ENCODE measurements around the gene PTGES.

Gene PTGES

DNA sequence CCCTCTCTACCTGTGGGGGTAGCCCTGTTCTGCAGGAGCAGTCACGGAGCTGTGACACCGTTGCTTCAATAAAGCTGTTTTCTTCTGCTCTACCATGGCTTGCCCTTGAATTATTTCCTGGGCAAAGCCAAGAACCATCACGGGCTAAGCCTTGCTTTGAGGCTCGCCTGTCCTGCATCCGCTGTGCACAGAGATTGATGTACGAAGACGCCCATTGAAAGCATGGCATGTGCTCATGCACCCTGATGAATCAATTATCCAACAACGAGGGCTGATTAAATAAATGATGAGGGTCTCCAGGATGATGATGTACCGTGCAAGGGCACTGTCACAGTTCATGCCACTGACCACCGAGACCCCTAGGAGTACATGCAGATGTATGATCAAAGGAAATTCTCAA is 20.7 kb downstream of the PTGES start:
- TF ChIP-seq, protein P1, sequence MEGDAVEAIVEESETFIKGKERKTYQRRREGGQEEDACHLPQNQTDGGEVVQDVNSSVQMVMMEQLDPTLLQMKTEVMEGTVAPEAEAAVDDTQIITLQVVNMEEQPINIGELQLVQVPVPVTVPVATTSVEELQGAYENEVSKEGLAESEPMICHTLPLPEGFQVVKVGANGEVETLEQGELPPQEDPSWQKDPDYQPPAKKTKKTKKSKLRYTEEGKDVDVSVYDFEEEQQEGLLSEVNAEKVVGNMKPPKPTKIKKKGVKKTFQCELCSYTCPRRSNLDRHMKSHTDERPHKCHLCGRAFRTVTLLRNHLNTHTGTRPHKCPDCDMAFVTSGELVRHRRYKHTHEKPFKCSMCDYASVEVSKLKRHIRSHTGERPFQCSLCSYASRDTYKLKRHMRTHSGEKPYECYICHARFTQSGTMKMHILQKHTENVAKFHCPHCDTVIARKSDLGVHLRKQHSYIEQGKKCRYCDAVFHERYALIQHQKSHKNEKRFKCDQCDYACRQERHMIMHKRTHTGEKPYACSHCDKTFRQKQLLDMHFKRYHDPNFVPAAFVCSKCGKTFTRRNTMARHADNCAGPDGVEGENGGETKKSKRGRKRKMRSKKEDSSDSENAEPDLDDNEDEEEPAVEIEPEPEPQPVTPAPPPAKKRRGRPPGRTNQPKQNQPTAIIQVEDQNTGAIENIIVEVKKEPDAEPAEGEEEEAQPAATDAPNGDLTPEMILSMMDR (IDR thresholded peaks at IDR 0.05; ENCODE audit: low read depth, low read length) = no peak
- DNase-seq (ENCODE audit: extremely low read depth, low read depth) = no peak

DNA sequence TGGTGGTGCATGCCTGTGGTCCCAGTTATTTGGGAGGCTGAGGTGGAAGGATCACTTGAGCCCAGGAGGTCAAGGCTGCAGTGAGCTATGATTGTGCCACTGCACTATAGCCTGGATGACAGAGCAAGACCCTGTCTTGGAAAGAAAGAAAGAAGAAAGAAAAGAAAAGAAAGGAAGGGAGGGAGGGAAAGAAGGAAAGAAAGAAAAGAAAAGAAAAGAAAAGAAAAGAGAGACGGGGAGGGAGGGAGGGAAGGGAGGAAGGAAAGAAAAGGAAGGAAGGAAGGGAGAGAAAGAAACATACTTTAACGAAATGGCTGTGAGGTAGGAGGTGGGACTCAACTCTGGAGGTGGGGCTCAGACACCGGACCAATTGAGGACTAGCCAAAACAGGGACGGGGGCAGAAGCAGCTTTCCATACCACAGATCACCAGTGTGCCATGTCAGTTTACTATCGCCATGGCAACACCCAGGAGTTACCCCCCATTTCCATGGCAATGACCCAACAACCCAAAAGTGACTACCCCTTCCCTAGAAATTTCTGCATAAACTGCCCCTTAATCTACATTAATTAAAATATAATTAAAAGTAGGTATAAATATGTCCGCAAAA is 21.3 kb downstream of the PTGES start:
- DNase-seq (ENCODE audit: extremely low read depth, low read depth) = no peak
- TF ChIP-seq, protein P1 (IDR thresholded peaks at IDR 0.05; ENCODE audit: low read depth, low read length) = no peak

DNA sequence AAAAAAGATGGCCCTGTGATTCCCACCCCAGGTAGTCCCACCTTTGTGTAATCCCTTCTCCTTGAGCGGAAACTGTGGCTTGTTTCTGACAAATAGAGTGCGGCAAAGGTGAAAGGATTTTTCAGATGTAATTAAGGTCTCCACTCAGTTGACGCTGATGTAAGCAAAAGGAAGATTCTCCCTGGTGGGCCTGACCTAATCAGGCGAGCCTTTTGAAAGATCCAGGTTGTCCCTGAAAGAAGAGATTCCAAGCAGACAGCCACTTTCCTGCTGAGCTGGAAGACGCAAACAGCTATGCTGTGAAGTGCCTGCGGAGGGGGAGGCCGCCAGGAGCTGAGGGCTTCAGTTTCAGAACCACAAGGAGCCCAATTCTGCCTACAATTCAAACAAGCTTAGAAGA is 24.1 kb downstream of the PTGES start:
- TF ChIP-seq, protein P1 (IDR thresholded peaks at IDR 0.05; ENCODE audit: low read depth, low read length) = no peak
- DNase-seq (ENCODE audit: extremely low read depth, low read depth) = no peak

DNA sequence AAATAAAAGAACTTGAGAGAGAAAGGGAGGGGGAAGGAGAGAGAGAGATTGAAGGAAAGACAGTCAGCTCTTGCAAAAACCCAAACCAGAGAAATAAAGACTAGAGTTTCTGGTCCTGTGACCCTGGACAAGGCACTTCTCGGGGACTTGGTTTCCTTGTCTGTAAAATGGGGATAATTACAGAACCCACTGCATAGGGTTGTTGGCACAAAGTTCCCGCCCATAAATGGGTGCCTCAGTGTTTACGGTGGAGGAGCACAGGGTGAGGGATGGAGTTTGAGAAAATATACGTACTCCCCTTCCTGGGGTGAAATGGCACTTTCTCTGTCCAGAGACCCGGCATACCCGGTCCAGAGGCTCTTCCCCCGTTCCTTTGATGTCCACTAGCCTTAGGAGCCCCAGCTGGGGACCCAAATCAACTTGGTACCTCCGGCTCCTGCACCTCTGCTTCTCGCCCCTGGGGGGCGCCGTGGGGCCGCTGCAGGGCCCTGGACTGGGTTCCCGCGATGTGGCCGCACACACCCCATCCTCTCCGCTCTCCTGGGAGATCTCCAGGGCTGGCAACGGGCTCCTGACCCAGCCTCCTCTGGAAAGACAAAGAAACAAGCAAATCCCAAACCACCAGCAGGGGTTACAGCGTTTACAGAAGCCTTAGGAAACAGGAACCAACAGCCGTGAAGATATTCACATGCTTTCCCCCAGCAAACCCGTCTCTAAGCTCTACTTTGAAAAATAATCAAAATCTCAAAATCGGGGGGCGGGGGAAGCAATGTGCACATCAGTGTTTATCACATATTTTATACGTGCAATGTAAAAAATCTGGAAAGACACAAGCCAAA is 26.3 kb downstream of the PTGES start:
- TF ChIP-seq, protein P1 (IDR thresholded peaks at IDR 0.05; ENCODE audit: low read depth, low read length) = peak; percentile 95
- DNase-seq (ENCODE audit: extremely low read depth, low read depth) = peak; percentile 76

DNA sequence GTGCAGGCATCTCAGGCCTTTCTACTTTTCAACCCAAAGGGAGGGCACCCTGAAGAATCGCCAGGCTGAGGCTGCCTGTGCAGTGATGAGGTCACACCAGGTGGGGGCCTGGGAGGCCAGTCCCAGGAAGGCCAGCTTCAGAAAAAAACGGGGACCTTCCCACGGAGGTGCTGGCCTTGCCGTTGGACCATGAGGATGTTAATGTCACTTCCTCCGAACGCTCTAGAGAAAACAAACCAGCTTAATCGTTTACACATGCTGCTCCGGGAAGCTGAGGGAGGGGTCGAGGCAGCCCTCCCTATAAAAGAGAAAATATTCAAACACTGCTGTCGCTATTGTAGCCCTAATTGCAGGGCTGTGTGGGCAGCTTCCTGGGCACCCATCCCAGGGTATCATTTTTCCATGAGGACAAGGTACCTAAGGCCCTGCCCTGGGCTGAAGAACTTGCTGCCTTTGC is 27.0 kb downstream of the PTGES start:
- DNase-seq (ENCODE audit: extremely low read depth, low read depth) = peak; percentile 85
- TF ChIP-seq, protein P1 (IDR thresholded peaks at IDR 0.05; ENCODE audit: low read depth, low read length) = no peak; the same call in 1 of the 2 replicates

DNA sequence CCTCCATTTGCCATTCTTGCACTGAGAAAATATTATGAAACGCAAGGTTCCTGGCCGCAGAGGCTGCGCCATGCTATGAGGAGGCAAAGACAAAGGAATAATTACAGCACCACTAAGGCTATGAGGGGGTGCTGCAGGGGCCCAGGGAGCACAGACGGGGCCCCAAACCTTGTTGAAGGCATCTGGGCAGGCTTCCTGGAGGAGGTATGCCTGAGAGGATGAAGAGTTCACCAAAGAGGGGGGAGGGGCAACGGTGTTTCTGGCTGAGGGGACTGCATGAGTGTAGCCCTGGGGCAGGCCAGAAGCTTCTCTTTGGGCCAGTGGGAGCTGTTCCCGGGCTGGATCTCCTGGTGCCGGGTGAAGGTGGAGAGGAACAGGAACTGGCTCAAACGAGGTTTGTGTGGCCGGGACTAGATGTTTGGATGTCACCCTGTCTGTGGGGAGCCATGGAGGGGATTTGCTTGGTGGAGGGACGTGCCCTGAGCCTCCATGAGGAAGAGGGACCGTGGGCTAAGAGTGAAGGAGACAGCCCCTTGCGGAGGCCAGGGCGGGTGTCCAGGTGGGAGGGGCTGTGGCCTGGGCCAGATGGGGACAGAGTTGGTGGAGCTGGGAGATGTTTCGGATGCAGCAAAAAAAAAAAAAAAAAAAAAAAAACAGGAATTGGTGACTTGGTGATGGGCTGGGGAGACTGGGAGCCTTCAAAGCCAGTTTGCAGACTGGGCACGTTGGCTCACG is 28.2 kb downstream of the PTGES start:
- TF ChIP-seq, protein P1 (IDR thresholded peaks at IDR 0.05; ENCODE audit: low read depth, low read length) = no peak
- DNase-seq (ENCODE audit: extremely low read depth, low read depth) = no peak

Data from AG09319 (cell line).